Tibial nerve (tissue), 4 donors: Measurements from ENCODE around the gene ABHD1.

Experiments used
- EP300 ChIP-seq, 2 donors: sonication (generic); formaldehyde crosslinking; IDR thresholded peaks; one replicate each; pipeline ENCODE4 v1.6.1; 2017; ENCODE audit warnings: antibody characterized with exemption in 2 of 2, mild to moderate bottlenecking in 1 of 2
- POLR2A ChIP-seq, 2 donors: fragments of 450-650 bp; IDR thresholded peaks; one replicate each; pipeline ENCODE4 v1.6.1; 2017; ENCODE audit warnings: antibody characterized with exemption in 2 of 2, mild to moderate bottlenecking in 2 of 2, moderate library complexity in 2 of 2
- TF ChIP-seq, protein P1 (sequence below), 5 experiments: fragments of 200-600 bp in 3 of 5; fragments of 450-650 bp in 2 of 5; sonication (generic) in 3 of 5; IDR thresholded peaks; one replicate each; pipeline ENCODE4 v1.5.1; 2016 to 2019; ENCODE audit warnings: antibody characterized with exemption in 5 of 5, mild to moderate bottlenecking in 3 of 5, moderate library complexity in 2 of 5

- TF ChIP-seq, protein P1, sequence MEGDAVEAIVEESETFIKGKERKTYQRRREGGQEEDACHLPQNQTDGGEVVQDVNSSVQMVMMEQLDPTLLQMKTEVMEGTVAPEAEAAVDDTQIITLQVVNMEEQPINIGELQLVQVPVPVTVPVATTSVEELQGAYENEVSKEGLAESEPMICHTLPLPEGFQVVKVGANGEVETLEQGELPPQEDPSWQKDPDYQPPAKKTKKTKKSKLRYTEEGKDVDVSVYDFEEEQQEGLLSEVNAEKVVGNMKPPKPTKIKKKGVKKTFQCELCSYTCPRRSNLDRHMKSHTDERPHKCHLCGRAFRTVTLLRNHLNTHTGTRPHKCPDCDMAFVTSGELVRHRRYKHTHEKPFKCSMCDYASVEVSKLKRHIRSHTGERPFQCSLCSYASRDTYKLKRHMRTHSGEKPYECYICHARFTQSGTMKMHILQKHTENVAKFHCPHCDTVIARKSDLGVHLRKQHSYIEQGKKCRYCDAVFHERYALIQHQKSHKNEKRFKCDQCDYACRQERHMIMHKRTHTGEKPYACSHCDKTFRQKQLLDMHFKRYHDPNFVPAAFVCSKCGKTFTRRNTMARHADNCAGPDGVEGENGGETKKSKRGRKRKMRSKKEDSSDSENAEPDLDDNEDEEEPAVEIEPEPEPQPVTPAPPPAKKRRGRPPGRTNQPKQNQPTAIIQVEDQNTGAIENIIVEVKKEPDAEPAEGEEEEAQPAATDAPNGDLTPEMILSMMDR (IDR thresholded peaks at IDR 0.05), result no peak
- TF ChIP-seq POLR2A (IDR thresholded peaks at IDR 0.05) (no peak), EP300 (IDR thresholded peaks at IDR 0.05) (no peak)
These were observed 19.7 kb downstream of the ABHD1 start for GRCh38 chr2:27143285-27143684.
